Heart left ventricle (tissue), 13 donors: ENCODE data around the gene RUBCNL.

Experiments used
- CTCF ChIP-seq, 12 donors: fragments of 200-600 bp; sonication (generic) in 4 of 12; IDR thresholded peaks; one replicate each; pipeline versions ENCODE4 v1.5.0 to v1.8.0; 2018 to 2022; ENCODE audit warnings: antibody characterized with exemption in 12 of 12, mild to moderate bottlenecking in 5 of 12
- POLR2A ChIP-seq, 2 donors: fragments of 450-650 bp; IDR thresholded peaks; one replicate each; pipeline ENCODE4 v1.6.1; 2017; ENCODE audit warnings: antibody characterized with exemption in 2 of 2, mild to moderate bottlenecking in 2 of 2, moderate library complexity in 2 of 2
- donor health status: ischemic (EF 13 %, LVEDD 7.1; RV severe dilation, severe dysfunction).
- donor health status: DM: no; HTN: yes; CAD: no.
- donor health status: DM: no; HTN: no; CAD: no.
- donor health status: ischemic (EF 25% LVEDD 6.9; RV normal size, moderate dysfunction).
- donor health status: ischemic (EF 25% LVEDD 5.7; RV mildly dilated, moderate dysfunction).
- donor health status: ischemic (EF 35%, LVEDD 5.7; RV mildly dilated, moderate dysfunction).
- donor health status: nonischemic (EF 11% LVEDD 7.7; RV severe dilation, severe dysfunction).
- donor health status: DM: yes; HTN: yes; CAD: no.
- donor health status: PGD.
- donor health status: ischemic (EF 29% LVEDD 5.4; RV normal size, mild dysfunction).
- donor health status: nonischemic (EF 23%, LVEDD 6.1; RV moderate dilation, normal function).

- no peak for TF ChIP-seq CTCF (IDR thresholded peaks at IDR 0.05)
- no peak for TF ChIP-seq POLR2A (IDR thresholded peaks at IDR 0.05)
Observed at GRCh38 chr13:46401432-46401831, 14.4 kb upstream of the RUBCNL start.
